CD4-positive, alpha-beta T cell (primary cell): ENCODE results near the gene GALNT18. TPM values are rescaled to one million over a fixed set of nuclear protein-coding genes. Genes with fewer than 3 reads are reported as not detected.

Experiments
- ATAC-seq: fragments of 200-7000 bp; cut with Tn5 transposase; one replicate; pipeline ENCODE4 v1.10.0; 2022; ENCODE audit warnings: mild to moderate bottlenecking; ENCODE audit not compliant: poor library complexity
- CTCF ChIA-PET: fragments of 350-600 bp; sonication (Branson Sonifier 250); formaldehyde crosslinking; loops from one replicate; lab custom pipeline; 2021; ENCODE audit warnings: antibody characterized with exemption, inconsistent platforms; lab: Charles Lee
- POLR2A ChIA-PET: fragments of 350-600 bp; sonication (Branson Sonifier 250); formaldehyde crosslinking; loops from one replicate; lab custom pipeline; 2021; ENCODE audit warnings: antibody characterized with exemption, inconsistent platforms; lab: Charles Lee
- DNase-seq, 14 experiments: peaks; one replicate each; pipeline ENCODE4 v3.0.0-alpha.2; 2013 to 2020; ENCODE audit warnings: mixed read lengths in 2 of 14
- H3K27ac ChIP-seq, 2 donors: one replicate each; pipeline versions ENCODE4 v1.5.1 to v1.7.0; 2013; ENCODE audit warnings: low read length in 2 of 2, low read depth in 1 of 2, mild to moderate bottlenecking in 1 of 2
- H3K27me3 ChIP-seq, 2 experiments: 1 replicate in 1 of 2; 2 replicates in 1 of 2; pipeline versions ENCODE4 v1.6.1 to v1.7.0; 2013; ENCODE audit warnings: low read length in 2 of 2, control low read depth in 1 of 2, mild to moderate bottlenecking in 1 of 2, moderate library complexity in 1 of 2; ENCODE audit not compliant: insufficient read depth in 2 of 2, control insufficient read depth in 1 of 2
- H3K36me3 ChIP-seq: one replicate; pipeline ENCODE4 v1.6.1; 2013; ENCODE audit warnings: low read length, control low read depth; ENCODE audit not compliant: insufficient read depth
- H3K4me1 ChIP-seq: one replicate; pipeline ENCODE4 v1.6.1; 2013; ENCODE audit warnings: low read length, control low read depth; ENCODE audit not compliant: insufficient read depth
- H3K4me3 ChIP-seq: one replicate; pipeline ENCODE4 v1.5.1; 2013; ENCODE audit warnings: mild to moderate bottlenecking, low read length, moderate library complexity
- H3K9me3 ChIP-seq, 2 experiments: 1 replicate in 1 of 2; 2 replicates in 1 of 2; pipeline versions ENCODE4 v1.6.1 to v1.7.0; 2013; ENCODE audit warnings: low read length in 2 of 2, mild to moderate bottlenecking in 2 of 2, control low read depth in 1 of 2, moderate library complexity in 1 of 2; ENCODE audit not compliant: control insufficient read depth in 1 of 2, insufficient read depth in 1 of 2
- H3K27ac Mint-ChIP-seq: one replicate; pipeline ENCODE4 v1.8.0; 2020; ENCODE audit warnings: mixed read lengths
- H3K27me3 Mint-ChIP-seq: one replicate; pipeline ENCODE4 v1.8.0; 2021; ENCODE audit warnings: mixed read lengths
- H3K36me3 Mint-ChIP-seq: one replicate; pipeline ENCODE4 v1.8.0; 2021; ENCODE audit warnings: low read depth, mixed read lengths
- H3K4me1 Mint-ChIP-seq: one replicate; pipeline ENCODE4 v1.8.0; 2021; ENCODE audit warnings: low read depth, mixed read lengths
- H3K4me3 Mint-ChIP-seq: one replicate; pipeline ENCODE4 v1.8.0; 2020; ENCODE audit warnings: mild to moderate bottlenecking, mixed read lengths
- H3K9me3 Mint-ChIP-seq: one replicate; pipeline ENCODE4 v1.8.0; 2020; ENCODE audit warnings: mixed read lengths
- CTCF ChIP-seq: fragments of 200-600 bp; IDR thresholded peaks from one replicate; pipeline ENCODE4 v1.8.0; 2022; ENCODE audit warnings: antibody characterized with exemption, mild to moderate bottlenecking
- intact Hi-C, 2 experiments: fragments of 100-400 bp; cut with DNase I in 1 of 2; cut with micrococcal nuclease in 1 of 2; formaldehyde crosslinking; loops; one replicate each; pipeline versions ENCODE4 v1.15.1 to v1.9.0; 2023 to 2025; cut with DNase I, micrococcal nuclease
- total RNA-seq, 174 experiments: library from RNA in 2 of 174; stranded (reverse) in 2 of 174; gene quantifications; one replicate each; pipeline ENCODE4 v1.2.3 and lab custom pipeline; 2021 to 2026

GALNT18 gene
- total RNA-seq, 2 experiments from 2014 or later, result 0.08 TPM; not detected in 1

DNA sequence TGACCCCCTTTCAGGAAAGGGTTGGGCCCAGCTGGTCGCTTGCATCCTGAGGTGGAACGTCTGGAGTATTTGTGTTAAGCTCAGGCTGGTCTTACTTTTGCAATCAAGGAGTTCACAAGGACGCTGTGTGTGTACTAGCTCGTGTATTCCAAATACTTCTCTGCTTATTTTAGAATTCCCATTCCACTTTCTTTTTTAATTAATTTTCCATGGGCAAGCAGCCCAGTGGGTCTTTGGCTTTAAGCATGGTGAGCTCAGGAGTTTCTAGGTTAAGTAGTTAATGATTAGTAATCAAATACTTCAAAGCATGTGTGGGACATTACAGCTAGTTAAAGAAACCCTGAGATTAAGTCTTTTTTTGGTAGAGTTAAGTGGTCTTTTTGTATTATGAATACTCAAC is 337.3 kb downstream of the GALNT18 start:
- POLR2A ChIA-PET, result no interaction called here
- H3K9me3 Mint-ChIP-seq, result no peaks in the 10 kb centered on the region
- TF ChIP-seq CTCF, result no peak
- H3K4me3 ChIP-seq, result no peak overlapping the region
- CTCF ChIA-PET, result no interaction called here
- H3K4me3 Mint-ChIP-seq, result no peak overlapping the region
- ATAC-seq (no peak), DNase-seq (no peak)
- peaks cover 6% of the 10 kb centered on the region for H3K4me1 Mint-ChIP-seq
- H3K27ac Mint-ChIP-seq, result no peak overlapping the region
- H3K9me3 ChIP-seq, result no peaks in the 10 kb centered on the region
- no peaks in the 10 kb centered on the region for H3K36me3 ChIP-seq
- H3K4me1 ChIP-seq, result no peaks in the 10 kb centered on the region
- H3K36me3 Mint-ChIP-seq, result no peaks in the 10 kb centered on the region
- intact Hi-C loops, result no loop called here
- peaks cover 0 to 5% of the 10 kb centered on the region in 2 experiments for H3K27me3 ChIP-seq
- peaks cover 4% of the 10 kb centered on the region for H3K27me3 Mint-ChIP-seq
- H3K27ac ChIP-seq, result no peak overlapping the region

- Histone ChIP-seq H3K36me3 (no peaks in the 10 kb centered on the region), H3K4me3 (no peak overlapping the region), H3K27ac (no peak overlapping the region), H3K4me1 (no peaks in the 10 kb centered on the region), H3K27me3 (no peaks in the 10 kb centered on the region), H3K9me3 (no peaks in the 10 kb centered on the region)
- no peaks in the 10 kb centered on the region for H3K9me3 Mint-ChIP-seq
- H3K36me3 Mint-ChIP-seq, result no peaks in the 10 kb centered on the region
- no peak overlapping the region for H3K27ac Mint-ChIP-seq
- H3K4me3 Mint-ChIP-seq, result no peak overlapping the region
- H3K27me3 Mint-ChIP-seq, result peaks cover 7% of the 10 kb centered on the region
- H3K4me1 Mint-ChIP-seq, result peaks cover 7% of the 10 kb centered on the region
- no peak for ATAC-seq
- POLR2A ChIA-PET, result no interaction called here
- CTCF ChIA-PET, result no interaction called here
- intact Hi-C loops, result no loop called here
- no peak for TF ChIP-seq CTCF
- DNase-seq, result no peak
Observed at GRCh38 chr11:11281626-11282025, 340.2 kb downstream of the GALNT18 start.

GRCh38 chr11:11280826-11281225 is 341.0 kb downstream of the GALNT18 start:
- Histone ChIP-seq H3K36me3 (no peaks in the 10 kb centered on the region), H3K27ac (no peak overlapping the region), H3K4me3 (no peak overlapping the region), H3K9me3 (no peaks in the 10 kb centered on the region), H3K4me1 (no peaks in the 10 kb centered on the region), H3K27me3 (no peaks in the 10 kb centered on the region)
- H3K27me3 Mint-ChIP-seq, result peaks cover 13% of the 10 kb centered on the region
- intact Hi-C loops, result no loop called here
- POLR2A ChIA-PET, result no interaction called here
- TF ChIP-seq CTCF, result no peak
- no peak overlapping the region for H3K4me3 Mint-ChIP-seq
- ATAC-seq (no peak), DNase-seq (no peak)
- H3K36me3 Mint-ChIP-seq, result no peaks in the 10 kb centered on the region
- H3K9me3 Mint-ChIP-seq, result no peaks in the 10 kb centered on the region
- CTCF ChIA-PET, result no interaction called here
- H3K4me1 Mint-ChIP-seq, result peaks cover 7% of the 10 kb centered on the region
- no peak overlapping the region for H3K27ac Mint-ChIP-seq
